Activated B cell treated with CpG ODN at 0.5 μM for 24 hours (primary cell): ENCODE data around the gene ITIH3. TPM values are rescaled to one million over a fixed set of nuclear protein-coding genes. Genes with fewer than 3 reads are reported as not detected.

ENCODE experiments used
- ATAC-seq: fragments of 200-7000 bp; cut with Tn5 transposase; one replicate; pipeline ENCODE4 v1.10.0; 2021; ENCODE audit warnings: low read depth, mild to moderate bottlenecking, moderate library complexity
- CTCF ChIA-PET: fragments of 350-600 bp; sonication (Branson Sonifier 250); formaldehyde crosslinking; loops from one replicate; lab custom pipeline; 2021; ENCODE audit warnings: antibody characterized with exemption; lab: Charles Lee
- POLR2A ChIA-PET: fragments of 350-600 bp; sonication (Branson Sonifier 250); formaldehyde crosslinking; loops from one replicate; lab custom pipeline; 2021; ENCODE audit warnings: antibody characterized with exemption; lab: Charles Lee
- DNase-seq: peaks from one replicate; pipeline ENCODE4 v3.0.0; 2022
- H3K27ac Mint-ChIP-seq: one replicate; pipeline ENCODE4 v1.8.0; 2020; ENCODE audit warnings: mixed read lengths
- H3K27me3 Mint-ChIP-seq: one replicate; pipeline ENCODE4 v1.8.0; 2021; ENCODE audit warnings: mixed read lengths
- H3K36me3 Mint-ChIP-seq: one replicate; pipeline ENCODE4 v1.8.0; 2021; ENCODE audit warnings: low read depth, mixed read lengths
- H3K4me1 Mint-ChIP-seq: one replicate; pipeline ENCODE4 v1.8.0; 2021; ENCODE audit warnings: mixed read lengths
- H3K4me3 Mint-ChIP-seq: one replicate; pipeline ENCODE4 v1.8.0; 2020; ENCODE audit warnings: mild to moderate bottlenecking, mixed read lengths
- H3K9me3 Mint-ChIP-seq: one replicate; pipeline ENCODE4 v1.8.0; 2020; ENCODE audit warnings: mixed read lengths
- CTCF ChIP-seq: fragments of 200-600 bp; IDR thresholded peaks from one replicate; pipeline ENCODE4 v1.8.0; 2022; ENCODE audit warnings: antibody characterized with exemption, mild to moderate bottlenecking
- intact Hi-C: fragments of 100-400 bp; cut with micrococcal nuclease; formaldehyde crosslinking; loops from one replicate; pipeline ENCODE4 v1.15.1; 2024
- total RNA-seq: library from RNA; stranded (reverse); gene quantifications from 2 replicates; pipeline ENCODE4 v1.2.3, GENCODE V29; 2022

ITIH3 gene
- total RNA-seq, 1 donor from 2014 or later, result not detected

- H3K4me1 Mint-ChIP-seq, result no peaks in the 10 kb centered on the region
- ChIA-PET POLR2A (no interaction called here), CTCF (no interaction called here)
- no peak overlapping the region for H3K4me3 Mint-ChIP-seq
- H3K9me3 Mint-ChIP-seq, result no peaks in the 10 kb centered on the region
- H3K27ac Mint-ChIP-seq, result no peak overlapping the region
- TF ChIP-seq CTCF, result no peak
- H3K36me3 Mint-ChIP-seq, result peaks cover 18% of the 10 kb centered on the region
- ATAC-seq (no peak), DNase-seq (no peak)
- intact Hi-C loops, result no loop called here
- H3K27me3 Mint-ChIP-seq, result no peaks in the 10 kb centered on the region
These were observed 38.6 kb downstream of the ITIH3 start for GRCh38 chr3:52833202-52833601.

DNA sequence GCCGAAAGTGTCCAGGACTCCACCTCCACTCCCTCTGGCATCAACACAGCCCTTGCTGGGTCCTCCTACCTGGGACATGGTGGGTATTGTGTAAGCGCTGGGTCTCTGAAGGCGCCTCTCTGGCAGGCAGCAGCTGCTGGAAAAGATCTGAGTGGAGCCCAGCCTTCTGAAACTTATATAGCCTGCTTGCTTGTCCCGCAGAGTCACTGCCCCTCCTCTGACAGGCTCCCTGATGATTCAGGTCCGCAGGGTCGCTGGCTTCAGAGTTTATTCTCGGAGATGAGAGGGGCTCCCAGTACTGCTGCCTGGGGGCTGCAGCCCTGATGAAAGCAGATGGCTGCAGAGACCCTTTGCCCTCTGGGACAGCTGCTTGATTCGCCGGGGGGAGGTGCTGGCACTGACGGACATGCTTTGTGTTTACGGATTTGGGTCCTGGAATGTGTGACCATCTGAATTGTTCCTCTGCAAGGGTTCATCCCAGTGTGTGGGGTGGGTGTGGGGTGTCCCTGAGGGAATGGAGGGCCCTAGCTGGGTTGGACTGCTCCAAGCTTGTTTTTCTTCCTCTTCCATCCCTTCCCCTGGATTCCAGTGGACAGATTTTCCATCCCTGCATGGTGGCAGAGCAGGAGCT lies 40.4 kb downstream of the ITIH3 start, which contains the start of gene MUSTN1:
Gene MUSTN1 (minus strand): TSS at position 149 of the 631 bp plus-strand sequence. CDS start 71 bp downstream, at position 78.
- DNase-seq (no peak), ATAC-seq (no peak)
- peaks cover 23% of the 10 kb centered on the region for H3K36me3 Mint-ChIP-seq
- no peaks in the 10 kb centered on the region for H3K4me1 Mint-ChIP-seq
- H3K27me3 Mint-ChIP-seq, result no peaks in the 10 kb centered on the region
- H3K4me3 Mint-ChIP-seq, result no peak within 1 kb of the TSS
- TF ChIP-seq CTCF, result no peak
- H3K27ac Mint-ChIP-seq, result no peak within 1 kb of the TSS
- intact Hi-C loops, result no loop called here
- ChIA-PET CTCF (no interaction called here), POLR2A (no interaction called here)
- H3K9me3 Mint-ChIP-seq, result no peaks in the 10 kb centered on the region

DNA sequence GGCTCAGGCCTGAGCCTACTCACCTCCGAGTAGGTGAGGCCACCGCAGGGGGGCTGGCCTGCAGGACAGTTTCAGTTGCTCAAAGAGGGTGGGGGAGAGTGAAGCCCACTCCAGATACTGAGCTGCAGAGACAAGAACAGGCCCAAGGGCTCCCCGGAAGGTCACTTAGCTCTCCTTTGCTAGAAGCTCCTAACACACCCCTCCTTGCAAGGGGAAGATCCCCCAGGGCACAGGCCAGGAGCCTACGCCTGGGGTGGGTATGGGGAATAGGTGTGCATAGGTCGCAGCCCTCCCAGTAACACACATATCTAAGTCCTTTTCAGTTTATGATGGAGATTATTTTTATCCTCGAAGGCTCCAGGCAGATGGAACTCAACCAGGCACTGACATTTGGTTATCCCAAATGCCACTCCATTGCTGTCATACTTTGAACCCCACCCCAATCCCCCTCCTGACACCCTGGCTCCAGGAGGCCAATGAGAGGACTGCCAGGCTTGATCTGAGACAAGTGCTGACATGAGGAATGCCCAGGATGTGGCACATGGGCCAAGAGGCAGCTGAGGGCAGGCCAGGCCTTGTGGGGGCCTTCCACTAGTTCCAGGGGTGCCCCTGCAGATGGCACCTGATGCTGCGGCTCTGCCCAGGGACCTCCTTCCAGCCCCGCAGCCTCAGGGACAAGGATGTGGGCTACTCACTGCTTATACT lies 41.3 kb downstream of the ITIH3 start:
- no peaks in the 10 kb centered on the region for H3K9me3 Mint-ChIP-seq
- intact Hi-C loops, result no loop called here
- no peaks in the 10 kb centered on the region for H3K4me1 Mint-ChIP-seq
- H3K27me3 Mint-ChIP-seq, result no peaks in the 10 kb centered on the region
- H3K27ac Mint-ChIP-seq, result no peak overlapping the region
- TF ChIP-seq CTCF, result no peak
- no peak overlapping the region for H3K4me3 Mint-ChIP-seq
- DNase-seq, result no peak
- no peak for ATAC-seq
- ChIA-PET CTCF (no interaction called here), POLR2A (no interaction called here)
- peaks cover 32% of the 10 kb centered on the region for H3K36me3 Mint-ChIP-seq

DNA sequence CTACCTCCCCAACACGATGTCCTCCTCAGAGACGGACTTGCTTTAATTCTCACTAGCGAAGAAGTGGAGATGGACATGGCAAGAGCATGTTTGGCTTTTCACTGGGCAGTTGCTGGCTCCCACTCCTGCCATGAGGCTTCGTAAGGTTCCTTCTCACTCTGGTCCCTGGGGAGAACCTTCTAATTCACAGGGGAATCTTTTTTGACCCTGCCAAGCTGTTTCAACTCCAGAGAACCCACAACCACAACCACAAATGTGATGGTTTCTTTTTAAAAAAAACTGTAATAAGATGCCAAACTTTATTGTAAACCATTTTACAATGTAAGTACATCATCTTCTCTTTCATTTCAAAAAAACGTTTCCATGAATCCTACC lies 41.9 kb downstream of the ITIH3 start:
- TF ChIP-seq CTCF, result no peak
- Mint-ChIP-seq H3K27me3 (no peaks in the 10 kb centered on the region), H3K27ac (no peak overlapping the region), H3K36me3 (peaks cover 38% of the 10 kb centered on the region), H3K4me3 (no peak overlapping the region), H3K4me1 (no peaks in the 10 kb centered on the region), H3K9me3 (no peaks in the 10 kb centered on the region)
- ChIA-PET CTCF (no interaction called here), POLR2A (no interaction called here)
- no peak for ATAC-seq
- DNase-seq, result no peak
- intact Hi-C loops, result no loop called here

GRCh38 chr3:52836986-52837385 lies 42.4 kb downstream of the ITIH3 start:
- Mint-ChIP-seq H3K4me3 (no peak overlapping the region), H3K4me1 (no peaks in the 10 kb centered on the region), H3K36me3 (peaks cover 43% of the 10 kb centered on the region), H3K27ac (no peak overlapping the region), H3K9me3 (no peaks in the 10 kb centered on the region), H3K27me3 (no peaks in the 10 kb centered on the region)
- ChIA-PET POLR2A (no interaction called here), CTCF (no interaction called here)
- DNase-seq, result no peak
- intact Hi-C loops, result no loop called here
- no peak for ATAC-seq
- no peak for TF ChIP-seq CTCF
